OCI-LY3 (cell line): ENCODE data around the gene TMEM59L.

Experiments used
- H2AFZ ChIP-seq: fragments of 200-600, 300-600 bp; shearing (Covaris generic); 2 replicates; pipeline ENCODE4 v1.6.0; 2014; ENCODE audit warnings: antibody characterized with exemption, low read depth, low read length
- H3K27ac ChIP-seq: fragments of 200-600, 300-600 bp; sonication (generic); 2 replicates; pipeline ENCODE4 v1.5.1; 2014; ENCODE audit warnings: mild to moderate bottlenecking, low read length, moderate library complexity, mixed read lengths
- H3K27me3 ChIP-seq: fragments of 200-600, 300-600 bp; sonication (generic); 2 replicates; pipeline ENCODE4 v1.6.1; 2014; ENCODE audit warnings: low read depth, low read length, mixed read lengths
- H3K36me3 ChIP-seq: fragments of 200-600, 300-600 bp; sonication (generic); replicated peaks from 2 replicates; pipeline ENCODE3; 2014; ENCODE audit warnings: low read depth, low read length, mixed read lengths
- H3K4me1 ChIP-seq: fragments of 300-600, 200-600 bp; sonication (generic); 2 replicates; pipeline ENCODE4 v1.6.1; 2014; ENCODE audit warnings: low read length, mixed read lengths
- H3K4me2 ChIP-seq: fragments of 200-600, 300-600 bp; sonication (generic); 2 replicates; pipeline ENCODE4 v1.6.1; 2014; ENCODE audit warnings: low read length, mixed read lengths
- H3K4me3 ChIP-seq: fragments of 300-600, 200-600 bp; sonication (generic); 2 replicates; pipeline ENCODE4 v1.5.1; 2014; ENCODE audit warnings: antibody characterized with exemption, mild to moderate bottlenecking, low read length, moderate library complexity
- H3K79me2 ChIP-seq: fragments of 300-600, 200-600 bp; shearing (Covaris generic); 2 replicates; pipeline ENCODE4 v1.6.1; 2014; ENCODE audit warnings: mild to moderate bottlenecking, low read length, mixed read lengths
- H3K9ac ChIP-seq: fragments of 300-600, 200-600 bp; shearing (Covaris generic); 2 replicates; pipeline ENCODE4 v1.6.0; 2014; ENCODE audit warnings: mild to moderate bottlenecking, low read length, moderate library complexity
- H3K9me3 ChIP-seq: fragments of 200-600, 300-600 bp; shearing (Covaris generic); 2 replicates; pipeline ENCODE4 v1.6.1; 2014; ENCODE audit warnings: low read length, mixed read lengths; ENCODE audit not compliant: insufficient read depth
- H4K20me1 ChIP-seq: fragments of 200-600, 300-600 bp; sonication (generic); 2 replicates; pipeline ENCODE4 v1.6.1; 2016; ENCODE audit warnings: low read length, mixed read lengths; ENCODE audit not compliant: insufficient read depth
- EZH2phosphoT487 ChIP-seq: fragments of 200-600 bp; shearing (Covaris generic); IDR thresholded peaks from 2 replicates; pipeline ENCODE4 v1.6.1; 2018; ENCODE audit warnings: antibody characterized with exemption, mixed run types, low read depth
- TF ChIP-seq, protein P1 (sequence below): fragments of 200-600, 300-600 bp; sonication (generic); IDR thresholded peaks from 2 replicates; pipeline ENCODE4 v1.5.1; 2014; ENCODE audit warnings: antibody characterized with exemption, low read length, low read depth

TMEM59L gene

GRCh38 chr19:18646535-18647370 is 34.1 kb downstream of the TMEM59L start:
- Histone ChIP-seq H3K9me3 (no peaks in the 10 kb centered on the region), H3K9ac (no peak overlapping the region), H3K79me2 (peaks cover 24% of the 10 kb centered on the region; the same call in 1 of the 2 replicates), H3K4me1 (peaks cover 7% of the 10 kb centered on the region), H4K20me1 (peaks cover 50% of the 10 kb centered on the region), H3K36me3 (no peaks in the 10 kb centered on the region), H3K4me3 (no peak overlapping the region), H3K27me3 (no peaks in the 10 kb centered on the region), H2AFZ (no peak overlapping the region), H3K4me2 (no peak overlapping the region), H3K27ac (no peak overlapping the region)
- TF ChIP-seq, protein P1, sequence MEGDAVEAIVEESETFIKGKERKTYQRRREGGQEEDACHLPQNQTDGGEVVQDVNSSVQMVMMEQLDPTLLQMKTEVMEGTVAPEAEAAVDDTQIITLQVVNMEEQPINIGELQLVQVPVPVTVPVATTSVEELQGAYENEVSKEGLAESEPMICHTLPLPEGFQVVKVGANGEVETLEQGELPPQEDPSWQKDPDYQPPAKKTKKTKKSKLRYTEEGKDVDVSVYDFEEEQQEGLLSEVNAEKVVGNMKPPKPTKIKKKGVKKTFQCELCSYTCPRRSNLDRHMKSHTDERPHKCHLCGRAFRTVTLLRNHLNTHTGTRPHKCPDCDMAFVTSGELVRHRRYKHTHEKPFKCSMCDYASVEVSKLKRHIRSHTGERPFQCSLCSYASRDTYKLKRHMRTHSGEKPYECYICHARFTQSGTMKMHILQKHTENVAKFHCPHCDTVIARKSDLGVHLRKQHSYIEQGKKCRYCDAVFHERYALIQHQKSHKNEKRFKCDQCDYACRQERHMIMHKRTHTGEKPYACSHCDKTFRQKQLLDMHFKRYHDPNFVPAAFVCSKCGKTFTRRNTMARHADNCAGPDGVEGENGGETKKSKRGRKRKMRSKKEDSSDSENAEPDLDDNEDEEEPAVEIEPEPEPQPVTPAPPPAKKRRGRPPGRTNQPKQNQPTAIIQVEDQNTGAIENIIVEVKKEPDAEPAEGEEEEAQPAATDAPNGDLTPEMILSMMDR, result no peak
- no peak for TF ChIP-seq EZH2phosphoT487

DNA sequence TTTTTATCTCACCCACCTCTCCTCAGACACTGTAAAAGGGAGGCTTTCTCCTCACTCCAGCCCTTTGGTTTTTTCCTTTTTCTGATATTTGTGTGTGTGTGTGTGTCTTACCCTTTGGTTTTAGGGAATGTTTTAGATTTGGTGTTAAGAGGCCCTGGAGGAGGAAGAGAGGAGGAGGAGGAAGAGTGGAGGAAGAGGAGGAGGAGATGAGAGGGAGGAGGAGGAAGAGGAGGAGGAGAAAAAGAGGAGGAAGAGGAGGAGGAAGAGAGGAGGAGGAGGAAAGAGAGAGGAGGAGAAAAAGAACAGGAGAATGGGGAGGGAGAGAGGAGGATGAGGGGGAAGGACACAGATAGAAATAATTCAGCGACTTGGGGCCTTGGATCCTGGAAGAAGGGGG is 34.7 kb downstream of the TMEM59L start:
- no peak overlapping the region for H3K4me3 ChIP-seq
- H3K27ac ChIP-seq, result no peak overlapping the region
- peaks cover 7% of the 10 kb centered on the region for H3K4me1 ChIP-seq
- peaks cover 19% of the 10 kb centered on the region; the same call in 1 of the 2 replicates for H3K79me2 ChIP-seq
- no peak overlapping the region for H3K9ac ChIP-seq
- no peaks in the 10 kb centered on the region for H3K27me3 ChIP-seq
- H4K20me1 ChIP-seq, result peaks cover 50% of the 10 kb centered on the region
- TF ChIP-seq, protein P1, result no peak
- TF ChIP-seq EZH2phosphoT487, result no peak
- H3K9me3 ChIP-seq, result no peaks in the 10 kb centered on the region
- no peak overlapping the region for H2AFZ ChIP-seq
- H3K36me3 ChIP-seq, result no peaks in the 10 kb centered on the region
- no peak overlapping the region for H3K4me2 ChIP-seq

DNA sequence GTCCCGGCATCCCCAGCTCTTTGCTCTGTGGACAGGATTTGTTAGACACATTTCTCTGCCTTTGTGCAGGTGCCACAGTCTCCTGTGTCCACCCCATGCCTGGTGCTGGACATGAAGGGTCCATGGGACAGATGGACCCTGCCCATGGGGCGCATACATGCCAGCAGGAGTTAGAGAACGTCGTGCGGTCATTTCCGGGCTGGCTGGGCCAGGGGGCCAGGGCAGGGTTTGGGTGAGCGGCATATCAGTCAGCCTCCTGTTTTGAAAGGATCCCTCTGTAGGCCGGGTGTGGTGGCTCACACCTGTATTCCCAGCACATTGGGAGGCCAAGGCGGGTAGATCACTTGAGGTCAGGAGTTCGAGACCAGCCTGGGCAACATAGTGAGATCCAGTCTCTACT is 35.1 kb downstream of the TMEM59L start:
- Histone ChIP-seq H2AFZ (no peak overlapping the region), H4K20me1 (peaks cover 54% of the 10 kb centered on the region), H3K9me3 (no peaks in the 10 kb centered on the region), H3K4me2 (no peak overlapping the region), H3K36me3 (no peaks in the 10 kb centered on the region), H3K4me3 (no peak overlapping the region), H3K9ac (no peak overlapping the region), H3K79me2 (peaks cover 19% of the 10 kb centered on the region; the same call in 1 of the 2 replicates), H3K27ac (no peak overlapping the region), H3K4me1 (peaks cover 7% of the 10 kb centered on the region), H3K27me3 (no peaks in the 10 kb centered on the region)
- TF ChIP-seq, protein P1, result no peak

DNA sequence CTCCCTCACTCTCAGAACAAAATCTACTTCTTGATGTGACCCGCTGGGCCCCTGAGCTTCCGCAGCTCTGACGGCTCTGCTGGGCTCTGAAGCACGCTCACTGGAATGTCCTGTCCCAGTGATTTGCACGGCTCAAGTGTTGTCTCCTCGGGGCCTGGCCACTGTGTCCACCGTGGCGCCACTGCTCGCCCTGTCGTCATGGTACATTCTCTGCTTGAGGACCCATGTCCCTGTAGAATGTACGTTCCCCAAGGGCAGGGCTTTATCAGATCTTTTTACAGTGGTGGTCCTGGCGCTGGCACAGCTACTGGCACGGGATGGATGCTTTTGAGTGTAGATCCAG is 36.3 kb downstream of the TMEM59L start:
- Histone ChIP-seq H3K9ac (no peak overlapping the region), H3K4me1 (peaks cover 7% of the 10 kb centered on the region), H2AFZ (no peak overlapping the region), H3K79me2 (peaks cover 14% of the 10 kb centered on the region; the same call in 1 of the 2 replicates), H3K27me3 (no peaks in the 10 kb centered on the region), H3K27ac (no peak overlapping the region), H3K36me3 (no peaks in the 10 kb centered on the region), H3K4me2 (no peak overlapping the region), H4K20me1 (peaks cover 52% of the 10 kb centered on the region), H3K9me3 (no peaks in the 10 kb centered on the region), H3K4me3 (no peak overlapping the region)
- TF ChIP-seq EZH2phosphoT487, result no peak
- TF ChIP-seq, protein P1, result no peak
